G401 (cell line): ENCODE results near the gene DNAJC3. TPM values are rescaled to one million over a fixed set of nuclear protein-coding genes. Genes with fewer than 3 reads are reported as not detected.

Source experiments
- DNase-seq: peaks from one replicate; pipeline ENCODE4 v3.0.0-alpha.2; 2015; ENCODE audit warnings: low spot score
- in situ Hi-C: cut with HindIII; loops from 2 replicates; pipeline ENCODE4 v1.10.0; 2016; ENCODE audit warnings: low sequenced_read_pairs, mixed read lengths
- total RNA-seq: library from RNA; depleted of rRNA; stranded (reverse); fragments of >200 nt; shearing (Covaris generic); gene quantifications from 2 replicates; pipeline ENCODE4 v1.2.3, GENCODE V29; 2014; rRNA removed

The DNAJC3 gene
- total RNA-seq, 1 experiment from 2014 or later: 27.9 TPM

- in situ Hi-C loops: no loop called here
- no peak for DNase-seq
Measured at GRCh38 chr13:95801825-95802224, 124.9 kb downstream of the DNAJC3 start.

DNA sequence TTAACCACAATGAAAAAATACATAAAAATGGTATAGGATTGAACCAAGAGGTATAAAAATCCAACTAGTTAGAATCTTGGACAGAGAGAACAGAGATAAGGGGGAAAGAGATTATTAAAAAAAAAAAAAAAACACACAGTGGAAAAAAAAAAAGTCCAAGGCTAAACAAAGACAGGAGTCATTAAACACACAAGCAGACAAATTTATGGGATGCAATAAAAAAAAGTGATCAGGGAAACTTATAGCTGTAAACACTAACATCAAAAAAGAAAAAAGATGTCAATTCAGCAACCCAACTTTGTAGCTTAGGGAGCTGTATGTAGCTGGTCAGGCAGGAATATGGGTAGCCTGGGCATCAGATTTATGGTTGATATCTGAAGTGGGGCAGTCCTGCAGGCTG is 129.0 kb downstream of the DNAJC3 start:
- DNase-seq: no peak
- in situ Hi-C loops: no loop called here

DNA sequence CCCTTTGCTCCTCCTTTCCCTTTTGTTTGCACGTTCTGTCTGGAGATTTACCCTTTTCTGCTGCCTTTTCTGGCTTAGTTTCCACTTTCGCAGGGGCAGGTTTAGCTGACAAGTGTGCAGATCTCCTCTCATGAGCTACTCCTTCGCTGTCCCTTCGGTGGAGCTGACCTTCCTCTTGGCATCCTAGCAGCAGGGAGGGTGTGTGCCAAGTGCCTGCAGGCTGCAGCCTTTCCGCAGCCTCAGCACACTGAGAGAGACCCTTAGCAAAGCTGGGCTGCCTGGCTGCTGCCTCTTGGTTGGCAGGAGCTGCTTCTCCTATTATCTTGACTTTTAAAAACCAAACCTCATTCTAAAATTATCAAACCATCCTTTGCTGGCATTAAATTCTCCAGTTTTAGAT is 132.5 kb downstream of the DNAJC3 start:
- DNase-seq: no peak
- in situ Hi-C loops: no loop called here

- in situ Hi-C loops: no loop called here
- no peak for DNase-seq
Measured at GRCh38 chr13:95813139-95813538, 136.2 kb downstream of the DNAJC3 start.

- DNase-seq: no peak
- in situ Hi-C loops: no loop called here
Measured at GRCh38 chr13:95814495-95814894, 137.6 kb downstream of the DNAJC3 start.

DNA sequence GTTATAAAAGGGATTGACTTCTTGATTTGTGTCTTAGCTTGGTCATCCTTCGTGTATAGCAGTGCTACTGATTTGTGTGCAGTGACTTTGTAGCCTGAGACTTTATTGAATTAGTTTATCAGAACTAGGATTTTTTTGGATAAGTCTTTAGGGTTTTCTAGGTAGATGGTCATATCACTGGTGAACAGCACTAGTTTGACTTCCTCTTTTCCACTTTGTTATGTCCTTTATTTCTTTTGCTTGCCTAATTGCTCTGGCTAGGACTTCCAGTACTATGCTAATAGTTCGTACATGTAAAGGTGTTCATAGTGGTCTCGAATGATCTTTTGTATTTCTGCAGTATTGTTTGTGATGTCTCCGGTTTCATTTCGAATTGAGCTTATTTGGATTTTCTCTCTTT is 145.4 kb downstream of the DNAJC3 start:
- in situ Hi-C loops: no loop called here
- DNase-seq: no peak

DNA sequence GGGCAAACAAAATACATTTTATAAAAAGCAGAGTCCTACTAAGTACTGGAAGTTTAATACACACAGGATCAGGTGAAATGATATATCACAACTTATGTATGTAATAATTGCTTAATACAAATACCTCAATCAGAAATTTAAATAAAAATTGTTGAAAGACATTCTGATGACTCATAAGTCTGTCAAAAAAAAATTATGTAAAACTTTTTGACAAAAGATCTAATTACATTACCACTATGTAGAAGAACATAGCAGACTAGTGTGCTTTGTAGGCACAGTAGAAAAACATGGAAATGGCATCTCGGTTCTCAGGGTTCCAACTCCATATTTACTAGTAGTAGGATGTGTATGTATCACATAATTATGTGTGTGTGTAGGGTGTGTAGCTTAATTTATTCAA is 156.2 kb downstream of the DNAJC3 start:
- no peak for DNase-seq
- in situ Hi-C loops: loop anchor here (10.0 kb wide), 1 partner anchor 248 kb away; no protein-coding TSS in a partner anchor

DNA sequence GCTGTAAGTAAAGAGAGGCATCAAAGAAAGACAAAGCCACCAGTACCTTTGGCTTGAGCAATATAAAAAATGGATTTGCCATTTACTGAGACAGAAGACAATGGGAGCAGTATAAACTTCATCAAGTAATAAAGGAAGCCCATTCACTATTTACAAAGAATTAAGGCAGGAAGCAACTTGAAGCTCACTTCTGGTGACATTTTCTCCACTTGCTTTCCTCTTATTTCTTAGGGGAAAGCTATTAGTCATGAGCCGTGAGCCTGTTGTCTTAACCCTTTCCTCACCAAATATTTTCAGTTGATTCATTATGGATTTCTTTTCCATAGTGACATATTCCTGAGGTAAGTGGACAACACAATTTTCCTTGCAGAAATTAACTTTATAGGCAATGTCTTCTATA is 156.8 kb downstream of the DNAJC3 start:
- in situ Hi-C loops: loop anchor here (10.0 kb wide), 1 partner anchor 249 kb away; no protein-coding TSS in a partner anchor

DNA sequence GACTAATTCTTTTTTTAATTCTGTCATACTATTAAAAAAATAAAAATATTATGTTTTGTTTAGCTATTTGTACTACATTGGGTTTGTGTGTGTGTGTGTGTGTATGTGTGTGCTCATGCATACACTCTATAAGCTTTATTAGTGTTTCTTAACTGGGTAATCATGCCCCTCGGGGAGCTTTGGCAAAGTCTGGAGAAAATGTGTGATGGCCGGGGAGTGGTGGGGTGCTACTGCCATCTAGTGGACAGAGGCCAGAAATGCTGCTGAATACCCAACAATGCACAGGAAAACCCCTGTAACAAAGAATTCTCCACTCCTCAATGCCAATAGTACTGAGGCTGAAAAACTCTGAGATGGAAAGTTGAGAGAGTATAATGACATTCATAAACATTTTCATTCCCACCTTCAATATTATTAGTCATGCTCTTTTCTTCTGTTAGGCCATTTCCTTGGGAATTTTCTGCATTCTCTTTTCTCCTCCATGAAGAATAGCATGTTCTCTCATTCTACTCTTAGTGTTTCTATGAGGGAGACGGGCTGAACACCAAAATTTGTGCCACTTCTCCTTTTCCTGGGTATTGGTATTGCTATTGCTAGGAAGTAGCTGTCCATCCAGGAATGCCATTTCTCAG is 157.3 kb downstream of the DNAJC3 start:
- DNase-seq: peak; percentile 74
- in situ Hi-C loops: loop anchor here (10.0 kb wide), 1 partner anchor 249 kb away; no protein-coding TSS in a partner anchor

More for the DNA sequence above, 156.8 kb downstream of the DNAJC3 start:
- no peak for DNase-seq

DNA sequence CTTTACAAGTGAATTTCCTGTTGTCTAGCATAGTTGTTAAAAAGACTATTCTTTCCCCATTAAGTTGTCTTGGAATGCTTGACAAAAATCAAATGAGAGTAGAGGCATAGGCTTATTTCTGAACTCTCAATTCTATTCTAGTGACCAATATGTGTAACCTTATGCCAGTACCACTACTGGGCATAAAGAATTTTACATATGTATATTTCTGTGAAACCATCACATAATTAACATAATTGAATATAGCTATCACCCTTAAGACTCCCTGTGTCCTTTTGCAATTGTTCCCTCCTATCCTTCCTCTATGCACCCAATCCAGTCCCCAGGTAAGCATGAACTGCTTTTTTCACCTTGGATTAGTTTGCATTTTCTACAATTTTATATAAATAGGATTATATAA is 165.0 kb downstream of the DNAJC3 start:
- no peak for DNase-seq
- in situ Hi-C loops: no loop called here

DNA sequence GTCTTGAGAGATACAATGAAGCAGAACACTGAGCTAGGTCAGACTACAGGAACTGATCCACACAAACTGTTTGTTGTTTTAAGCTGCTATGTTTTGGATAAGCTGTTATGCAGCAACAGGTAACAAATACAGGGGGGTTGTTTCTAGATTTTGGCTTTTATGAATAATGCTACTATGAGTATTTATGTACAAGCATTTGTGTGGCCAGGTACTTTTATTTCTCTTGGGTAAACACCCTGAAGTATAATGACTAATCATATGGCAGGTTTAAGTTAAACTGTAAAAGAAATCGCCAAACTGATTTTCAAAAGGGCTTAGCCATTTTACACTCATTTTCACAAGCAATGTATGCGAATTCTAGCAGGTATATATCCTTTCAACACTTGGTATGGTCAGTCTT is 166.0 kb downstream of the DNAJC3 start:
- in situ Hi-C loops: no loop called here
- DNase-seq: no peak

Other genes starting within 250 kb of the DNAJC3 start
- not detected in 2 replicates for gene CLDN10, start 124.4 kb upstream of the DNAJC3 start, total RNA-seq
- gene DZIP1, start 32.4 kb upstream of the DNAJC3 start, total RNA-seq: 41.6 and 75.1 TPM in 2 replicates